Naive thymus-derived CD8-positive, alpha-beta T cell (primary cell): Measurements from ENCODE around the gene MGST3. TPM values are rescaled to one million over a fixed set of nuclear protein-coding genes. Genes with fewer than 3 reads are reported as not detected.
"Not testable (repeated sequence)": the region's sequence is repeated elsewhere in the genome, so short reads cannot be mapped to it uniquely, and the experiment has no call there.

Experiments
- ATAC-seq, 2 donors: fragments of 150-1000 bp; cut with Tn5 transposase in 1 of 2; sonication (Bioruptor Pico), chemical (Tn5 transposase) in 1 of 2; 1 replicate in 1 of 2; 2 replicates in 1 of 2; pipeline ENCODE4 v1.10.0; 2021; ENCODE audit warnings: mild to moderate bottlenecking in 2 of 2, moderate library complexity in 2 of 2
- POLR2A ChIA-PET: fragments of 350-600 bp; sonication (Branson Sonifier 250); formaldehyde crosslinking; loops from one replicate; lab custom pipeline; 2021; ENCODE audit warnings: antibody characterized with exemption; lab: Charles Lee
- DNase-seq, 10 donors: peaks; one replicate each; pipeline versions ENCODE4 v3.0.0 to v3.0.0-alpha.2; 2020 to 2022
- H3K27ac Mint-ChIP-seq, 10 donors: one replicate each; pipeline ENCODE4 v1.8.0; 2020 to 2022; ENCODE audit warnings: mild to moderate bottlenecking in 10 of 10, mixed read lengths in 10 of 10, moderate library complexity in 4 of 10, inconsistent platforms in 1 of 10
- H3K27me3 Mint-ChIP-seq, 5 donors: one replicate each; pipeline ENCODE4 v1.8.0; 2021 to 2022; ENCODE audit warnings: mixed read lengths in 5 of 5
- H3K36me3 Mint-ChIP-seq, 3 donors: one replicate each; pipeline ENCODE4 v1.8.0; 2020 to 2022; ENCODE audit warnings: mixed read lengths in 3 of 3, mild to moderate bottlenecking in 2 of 3, inconsistent platforms in 1 of 3
- H3K4me1 Mint-ChIP-seq, 4 donors: one replicate each; pipeline ENCODE4 v1.8.0; 2021 to 2022; ENCODE audit warnings: mixed read lengths in 4 of 4
- H3K4me3 Mint-ChIP-seq, 10 donors: one replicate each; pipeline ENCODE4 v1.8.0; 2020 to 2022; ENCODE audit warnings: mild to moderate bottlenecking in 10 of 10, mixed read lengths in 10 of 10, moderate library complexity in 6 of 10, inconsistent platforms in 1 of 10
- H3K9me3 Mint-ChIP-seq, 9 donors: one replicate each; pipeline ENCODE4 v1.8.0; 2020 to 2022; ENCODE audit warnings: mixed read lengths in 9 of 9, mild to moderate bottlenecking in 3 of 9, inconsistent platforms in 1 of 9, moderate library complexity in 1 of 9
- polyA plus RNA-seq, 3 donors: library from polyadenylated mRNA; unstranded; fragments of 300-500 nt; fragmentation: Illumina TruSeq; gene quantifications; one replicate each; pipeline ENCODE4 v1.2.3, GENCODE V29; 2021
- total RNA-seq, 8 experiments: library from RNA in 2 of 8; stranded (reverse) in 2 of 8; gene quantifications; one replicate each; pipeline ENCODE4 v1.2.3 and lab custom pipeline; 2021 to 2026

The MGST3 gene
- total and polyA plus RNA-seq, 5 experiments from 2014 or later, result 64.6 to 160 (median 95.3) TPM

GRCh38 chr1:165668184-165668583 lies 37.1 kb downstream of the MGST3 start:
- Mint-ChIP-seq H3K36me3 (peaks cover 17 to 93% (median 43%) of the 10 kb centered on the region in 3 donors), H3K4me1 (peaks cover 0 to 6% (median 4%) of the 10 kb centered on the region in 4 donors), H3K4me3 (no peak overlapping the region), H3K27ac (peak overlapping the region in 4 of 10 donors; percentile 4 to 86 (median 46)), H3K9me3 (no peaks in the 10 kb centered on the region), H3K27me3 (no peaks in the 10 kb centered on the region)
- POLR2A ChIA-PET, result no interaction called here
- ATAC-seq, result no peak
- DNase-seq, result no peak

DNA sequence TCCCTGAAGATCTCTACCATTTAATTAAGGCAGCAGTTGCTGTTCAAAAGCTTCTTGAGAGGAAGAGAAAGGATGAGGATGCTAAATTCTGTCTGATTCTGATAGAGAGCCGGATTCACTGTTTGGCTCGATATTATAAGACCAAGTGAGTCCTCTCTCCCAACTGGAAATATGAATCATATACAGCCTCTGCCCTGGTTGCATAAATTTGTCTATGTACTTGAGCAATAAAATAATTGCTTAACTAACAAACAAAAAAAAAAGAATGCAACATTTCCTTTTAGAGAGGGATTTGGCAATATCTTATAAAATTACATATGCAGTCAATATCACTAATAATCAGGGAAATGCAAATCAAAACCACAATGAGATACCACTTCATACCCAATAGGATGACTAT lies 40.5 kb downstream of the MGST3 start:
- H3K27ac Mint-ChIP-seq, result no peak overlapping the region
- H3K27me3 Mint-ChIP-seq, result no peaks in the 10 kb centered on the region
- POLR2A ChIA-PET, result no interaction called here
- peaks cover 34 to 84% (median 44%) of the 10 kb centered on the region in 3 donors for H3K36me3 Mint-ChIP-seq
- H3K9me3 Mint-ChIP-seq, result no peaks in the 10 kb centered on the region
- H3K4me1 Mint-ChIP-seq, result peaks cover 5 to 14% (median 10%) of the 10 kb centered on the region in 4 donors
- ATAC-seq (no peak), DNase-seq (no peak)
- H3K4me3 Mint-ChIP-seq, result no peak overlapping the region

DNA sequence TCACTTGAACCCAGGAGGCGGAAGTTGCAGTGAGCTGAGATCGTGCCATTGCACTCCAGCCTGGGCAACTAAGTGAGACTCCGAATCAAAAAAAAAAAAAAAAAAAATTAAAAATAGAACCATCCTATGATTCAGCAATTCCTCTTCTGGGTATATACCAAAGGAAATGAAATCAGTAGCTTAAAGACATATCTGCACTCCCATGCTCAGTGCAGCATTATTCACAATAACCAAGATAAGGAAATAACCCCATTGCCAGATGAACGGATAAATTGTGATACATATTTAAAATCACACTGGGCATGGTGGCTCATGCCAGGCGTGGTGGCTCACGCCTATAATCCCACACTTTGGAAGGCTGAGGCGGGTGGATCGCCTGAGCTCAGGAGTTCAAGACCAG lies 43.6 kb downstream of the MGST3 start:
- POLR2A ChIA-PET, result interaction anchor here (0.6 to 0.7 kb wide), 2 partner anchors 11 to 700 kb away, joined by 3 to 4 read pairs; no protein-coding TSS in a partner anchor
- peaks cover 33 to 78% (median 47%) of the 10 kb centered on the region in 3 donors for H3K36me3 Mint-ChIP-seq
- ATAC-seq, result no peak
- H3K27ac Mint-ChIP-seq, result no peak overlapping the region
- no peak for DNase-seq
- H3K27me3 Mint-ChIP-seq, result no peaks in the 10 kb centered on the region
- no peaks in the 10 kb centered on the region for H3K9me3 Mint-ChIP-seq
- peaks cover 17 to 29% (median 19%) of the 10 kb centered on the region in 4 donors for H3K4me1 Mint-ChIP-seq
- H3K4me3 Mint-ChIP-seq, result no peak overlapping the region

DNA sequence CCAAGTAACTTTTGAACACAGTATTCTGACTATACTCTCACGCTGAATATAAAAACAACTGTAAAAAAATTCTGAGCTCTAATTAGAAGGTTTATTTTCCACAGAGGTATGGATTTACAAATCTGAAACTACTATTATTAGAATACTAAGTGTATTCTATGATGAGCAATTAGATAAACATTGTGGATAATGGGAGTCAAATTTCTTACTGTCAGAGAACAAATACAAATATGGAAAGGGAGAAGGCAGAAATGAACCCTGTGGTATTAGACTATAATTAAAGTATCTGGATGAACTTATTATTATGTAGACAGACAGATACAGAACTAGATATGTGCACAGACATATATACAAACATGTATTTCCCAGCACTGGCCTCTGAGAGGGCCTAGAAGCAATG lies 44.8 kb downstream of the MGST3 start:
- no peaks in the 10 kb centered on the region for H3K9me3 Mint-ChIP-seq
- no peak overlapping the region for H3K4me3 Mint-ChIP-seq
- POLR2A ChIA-PET, result no interaction called here
- H3K27me3 Mint-ChIP-seq, result no peaks in the 10 kb centered on the region
- ATAC-seq, result no peak
- peak overlapping the region in 3 of 10 donors; percentile 17 to 77 (median 41) for H3K27ac Mint-ChIP-seq
- DNase-seq, result no peak
- H3K36me3 Mint-ChIP-seq, result peaks cover 39 to 81% (median 50%) of the 10 kb centered on the region in 3 donors
- H3K4me1 Mint-ChIP-seq, result peaks cover 17 to 31% (median 19%) of the 10 kb centered on the region in 4 donors

DNA sequence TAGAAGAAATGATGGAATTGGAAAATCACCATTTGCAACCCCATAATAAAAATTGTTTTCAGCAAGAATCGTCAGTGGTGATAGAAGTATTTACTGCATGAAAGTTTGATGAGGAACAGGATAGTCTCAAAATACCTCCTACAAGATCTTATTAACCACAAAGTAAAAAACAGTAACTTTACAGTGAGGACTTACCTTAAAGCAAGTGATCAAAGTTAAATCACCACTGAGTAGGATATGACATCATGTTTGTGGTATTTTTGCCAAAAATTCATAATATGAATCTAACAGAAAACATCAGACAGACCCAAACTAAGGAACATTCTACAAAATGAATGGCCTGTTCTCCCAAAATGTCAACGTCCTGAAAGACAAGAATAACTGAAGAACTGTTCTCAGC lies 47.5 kb downstream of the MGST3 start:
- ATAC-seq (peak; percentile 80 to 96), DNase-seq (peak in 2 of 10 donors; percentile 30 to 48)
- H3K36me3 Mint-ChIP-seq, result peaks cover 27 to 81% (median 58%) of the 10 kb centered on the region in 3 donors
- POLR2A ChIA-PET, result no interaction called here
- H3K27me3 Mint-ChIP-seq, result no peaks in the 10 kb centered on the region
- H3K9me3 Mint-ChIP-seq, result no peaks in the 10 kb centered on the region
- peak overlapping the region in 9 of 10 donors; percentile 30 to 88 (median 55) for H3K27ac Mint-ChIP-seq
- H3K4me3 Mint-ChIP-seq, result peak overlapping the region in 4 of 10 donors; percentile 2 to 35 (median 22)
- H3K4me1 Mint-ChIP-seq, result peaks cover 14 to 29% (median 18%) of the 10 kb centered on the region in 4 donors

GRCh38 chr1:165679282-165680036 lies 48.4 kb downstream of the MGST3 start:
- POLR2A ChIA-PET, result no interaction called here
- Mint-ChIP-seq H3K27ac (peak overlapping the region in 9 of 10 donors; percentile 37 to 88 (median 55)), H3K9me3 (no peaks in the 10 kb centered on the region), H3K36me3 (peaks cover 27 to 85% (median 58%) of the 10 kb centered on the region in 3 donors), H3K27me3 (no peaks in the 10 kb centered on the region), H3K4me3 (no peak overlapping the region), H3K4me1 (peaks cover 12 to 37% (median 22%) of the 10 kb centered on the region in 4 donors)
- ATAC-seq (no peak), DNase-seq (no peak)

GRCh38 chr1:165680303-165680702 lies 49.3 kb downstream of the MGST3 start:
- no peak for DNase-seq
- Mint-ChIP-seq H3K27ac (peak overlapping the region; percentile 16 to 89 (median 72)), H3K27me3 (no peaks in the 10 kb centered on the region), H3K4me3 (no peak overlapping the region), H3K9me3 (no peaks in the 10 kb centered on the region), H3K4me1 (peaks cover 14 to 42% (median 30%) of the 10 kb centered on the region in 4 donors), H3K36me3 (peaks cover 25 to 88% (median 54%) of the 10 kb centered on the region in 3 donors)
- POLR2A ChIA-PET, result no interaction called here
- no peak for ATAC-seq

DNA sequence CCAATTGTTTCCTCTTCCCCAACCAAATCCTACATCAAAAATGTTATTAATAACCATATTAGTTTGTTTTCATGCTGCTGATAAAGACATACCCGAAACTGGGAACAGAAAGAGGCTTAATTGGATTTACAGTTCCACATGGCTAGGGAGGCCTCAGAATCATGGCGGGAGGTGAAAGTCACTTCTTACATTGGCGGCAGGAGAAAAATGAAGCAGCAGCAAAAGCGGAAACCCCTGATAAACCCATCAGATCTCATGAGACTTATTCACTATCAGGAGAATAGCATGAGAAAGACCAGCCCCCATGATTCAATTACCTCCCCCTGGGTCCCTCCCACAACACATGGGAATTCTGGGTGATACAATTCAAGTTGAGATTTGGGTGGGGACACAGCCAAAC lies 49.7 kb downstream of the MGST3 start:
- ATAC-seq, result not testable (repeated sequence)
- H3K27ac Mint-ChIP-seq, result peak overlapping the region in 7 of 10 donors; percentile 9 to 89 (median 70)

DNA sequence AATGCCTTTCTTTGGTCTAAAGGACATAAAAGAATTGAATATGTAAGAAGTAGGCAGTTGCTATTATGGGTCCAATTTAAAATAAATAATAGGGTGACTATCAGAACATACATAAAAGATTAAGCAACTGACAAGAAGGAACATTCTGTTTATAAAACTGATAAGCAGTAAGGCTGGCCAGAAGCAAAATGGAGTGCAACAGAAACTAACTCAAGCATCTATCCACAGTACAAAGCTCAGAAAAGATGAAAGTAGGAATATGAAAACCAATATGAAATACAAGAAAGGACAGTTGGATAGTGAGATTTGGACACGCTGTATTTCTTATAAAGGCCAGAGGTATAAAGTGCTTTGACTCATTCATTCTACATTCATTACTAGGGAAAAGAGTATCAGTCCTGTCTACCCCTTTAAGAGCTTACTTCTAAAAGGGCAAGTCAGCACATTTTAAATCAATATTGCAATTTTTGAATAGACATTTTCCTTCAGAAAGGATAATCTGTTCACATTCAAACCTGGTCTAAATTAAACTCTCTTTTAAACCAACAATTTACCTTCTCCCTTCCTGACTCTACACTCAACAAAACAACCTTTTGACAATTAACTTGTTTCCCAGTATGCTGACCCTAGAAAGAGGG lies 52.9 kb downstream of the MGST3 start:
- H3K36me3 Mint-ChIP-seq, result peaks cover 12 to 92% (median 43%) of the 10 kb centered on the region in 3 donors
- H3K9me3 Mint-ChIP-seq, result no peaks in the 10 kb centered on the region
- H3K27ac Mint-ChIP-seq, result peak overlapping the region in 7 of 10 donors; percentile 12 to 70 (median 62)
- DNase-seq, result no peak
- no peaks in the 10 kb centered on the region for H3K27me3 Mint-ChIP-seq
- ATAC-seq, result no peak
- POLR2A ChIA-PET, result no interaction called here
- no peak overlapping the region for H3K4me3 Mint-ChIP-seq
- peaks cover 21 to 60% (median 52%) of the 10 kb centered on the region in 4 donors for H3K4me1 Mint-ChIP-seq

More for the DNA sequence above, 49.7 kb downstream of the MGST3 start:
- H3K4me3 Mint-ChIP-seq, DNase-seq, POLR2A ChIA-PET, H3K27me3 Mint-ChIP-seq, H3K9me3 Mint-ChIP-seq: not testable (repeated sequence)
- Mint-ChIP-seq H3K4me1 (peaks cover 16 to 44% (median 35%) of the 10 kb centered on the region in 4 donors), H3K36me3 (peaks cover 21 to 88% (median 51%) of the 10 kb centered on the region in 3 donors)

DNA sequence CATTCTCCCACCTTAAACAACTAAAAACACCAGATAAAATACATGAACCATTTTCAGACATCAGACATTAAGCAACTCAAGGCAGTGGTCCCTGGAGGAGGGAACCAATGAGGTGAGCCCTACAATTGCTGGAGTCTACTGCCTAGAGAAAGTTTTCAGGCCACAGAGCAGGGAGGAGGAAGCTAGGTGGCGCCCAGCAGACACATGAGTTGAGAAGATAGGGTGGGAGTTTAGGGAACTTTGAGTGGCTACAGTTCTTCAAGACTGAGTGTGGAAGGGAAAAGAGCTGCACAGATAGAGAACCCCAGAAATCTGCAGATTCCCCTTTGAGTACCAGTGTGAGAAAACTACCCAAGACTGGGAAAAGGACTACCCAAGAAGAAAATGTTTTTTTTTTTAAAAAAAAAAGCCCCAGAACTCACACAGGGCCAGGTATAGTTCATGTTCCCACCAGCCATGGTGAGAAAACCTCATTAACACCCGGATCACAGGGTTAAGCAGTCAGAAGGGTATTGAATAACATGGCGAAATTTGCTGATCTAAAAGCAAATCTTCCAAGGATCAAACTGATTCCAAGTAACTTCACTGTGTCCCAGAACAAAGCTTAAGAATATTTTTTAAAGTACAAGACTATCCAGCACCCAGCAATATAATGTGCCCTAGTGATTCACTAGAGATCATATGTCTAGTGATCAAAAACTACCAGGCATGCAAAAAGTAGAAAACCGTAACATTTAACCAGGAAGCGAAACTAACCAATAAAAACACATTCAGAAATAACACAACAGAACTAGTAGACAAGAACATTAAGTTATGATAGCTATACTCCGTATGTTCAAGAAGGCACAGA lies 55.3 kb downstream of the MGST3 start:
- DNase-seq (no peak), ATAC-seq (peak in 1 of 2 donors; percentile 30)
- POLR2A ChIA-PET, result interaction anchor here (1.1 kb wide), 2 partner anchors 12 kb away, joined by 3 read pairs; partner anchors contain the start of gene ALDH9A1
- H3K4me1 Mint-ChIP-seq, result peaks cover 25 to 58% (median 56%) of the 10 kb centered on the region in 4 donors
- peaks cover 6 to 86% (median 30%) of the 10 kb centered on the region in 3 donors for H3K36me3 Mint-ChIP-seq
- peak overlapping the region in 8 of 10 donors; percentile 21 to 90 (median 76) for H3K27ac Mint-ChIP-seq
- H3K4me3 Mint-ChIP-seq, result peak overlapping the region in 8 of 10 donors; percentile 25 to 59 (median 44)
- H3K27me3 Mint-ChIP-seq, result no peaks in the 10 kb centered on the region
- H3K9me3 Mint-ChIP-seq, result no peaks in the 10 kb centered on the region

DNA sequence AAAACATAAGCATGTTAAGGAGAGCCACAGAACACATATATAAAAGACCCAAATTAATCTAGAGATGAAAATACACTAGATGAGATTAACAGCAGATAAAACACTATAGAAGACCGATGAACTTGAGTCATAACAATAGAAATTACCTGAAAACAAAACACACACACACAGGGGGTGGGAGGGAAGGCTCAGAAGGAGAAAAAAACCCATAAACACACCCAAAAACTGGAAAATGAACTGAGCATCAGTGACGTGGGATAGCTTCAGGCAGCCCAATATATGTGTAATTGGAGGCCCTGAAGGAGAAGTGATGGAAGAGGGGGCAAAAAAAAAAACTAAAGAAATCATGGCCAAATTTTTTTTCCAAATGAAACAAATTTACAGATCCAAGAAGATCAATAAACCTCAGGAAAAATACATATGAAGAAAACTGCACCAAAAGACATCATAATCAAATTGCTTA lies 56.0 kb downstream of the MGST3 start:
- H3K36me3 Mint-ChIP-seq, result peaks cover 6 to 86% (median 25%) of the 10 kb centered on the region in 3 donors
- no peak for ATAC-seq
- peaks cover 31 to 64% (median 62%) of the 10 kb centered on the region in 4 donors for H3K4me1 Mint-ChIP-seq
- no peaks in the 10 kb centered on the region for H3K9me3 Mint-ChIP-seq
- H3K27me3 Mint-ChIP-seq, result no peaks in the 10 kb centered on the region
- POLR2A ChIA-PET, result no interaction called here
- DNase-seq, result no peak
- peak overlapping the region in 4 of 10 donors; percentile 20 to 58 (median 44) for H3K4me3 Mint-ChIP-seq
- peak overlapping the region in 8 of 10 donors; percentile 18 to 90 (median 76) for H3K27ac Mint-ChIP-seq

DNA sequence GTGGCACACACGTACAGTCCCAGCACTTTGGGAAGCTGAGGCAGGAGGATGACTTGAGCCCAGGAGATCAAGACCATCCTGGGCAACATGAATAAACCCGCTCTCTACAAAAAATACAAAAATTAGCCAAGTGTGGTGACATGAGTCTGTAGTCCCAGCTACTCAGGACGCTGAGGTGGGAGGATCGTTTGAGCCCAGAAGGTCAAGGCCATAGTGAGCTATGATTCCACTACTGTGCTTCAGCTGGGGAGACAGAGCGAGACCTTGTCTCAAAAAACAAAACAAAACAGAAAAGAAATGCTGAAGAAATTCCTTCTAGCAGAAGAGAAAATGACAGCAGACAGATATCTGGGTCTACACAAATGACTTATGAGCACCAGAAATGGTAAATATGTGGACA lies 57.0 kb downstream of the MGST3 start:
- H3K9me3 Mint-ChIP-seq, result no peaks in the 10 kb centered on the region
- no peak for ATAC-seq
- H3K36me3 Mint-ChIP-seq, result peaks cover 6 to 84% (median 15%) of the 10 kb centered on the region in 3 donors
- peaks cover 33 to 67% (median 66%) of the 10 kb centered on the region in 4 donors for H3K4me1 Mint-ChIP-seq
- DNase-seq, result no peak
- no peaks in the 10 kb centered on the region for H3K27me3 Mint-ChIP-seq
- POLR2A ChIA-PET, result no interaction called here
- H3K27ac Mint-ChIP-seq, result peak overlapping the region in 4 of 10 donors; percentile 15 to 70 (median 60)
- H3K4me3 Mint-ChIP-seq, result no peak overlapping the region
